SHP77 treated with DMSO at 0.1 percent for 48 hours (cell line): ENCODE data around the gene CCT2.

ENCODE experiments used
- DNase-seq: peaks from one replicate; lab custom pipeline; 2025; lab: John Stamatoyannopoulos, UW

CCT2 gene

DNA sequence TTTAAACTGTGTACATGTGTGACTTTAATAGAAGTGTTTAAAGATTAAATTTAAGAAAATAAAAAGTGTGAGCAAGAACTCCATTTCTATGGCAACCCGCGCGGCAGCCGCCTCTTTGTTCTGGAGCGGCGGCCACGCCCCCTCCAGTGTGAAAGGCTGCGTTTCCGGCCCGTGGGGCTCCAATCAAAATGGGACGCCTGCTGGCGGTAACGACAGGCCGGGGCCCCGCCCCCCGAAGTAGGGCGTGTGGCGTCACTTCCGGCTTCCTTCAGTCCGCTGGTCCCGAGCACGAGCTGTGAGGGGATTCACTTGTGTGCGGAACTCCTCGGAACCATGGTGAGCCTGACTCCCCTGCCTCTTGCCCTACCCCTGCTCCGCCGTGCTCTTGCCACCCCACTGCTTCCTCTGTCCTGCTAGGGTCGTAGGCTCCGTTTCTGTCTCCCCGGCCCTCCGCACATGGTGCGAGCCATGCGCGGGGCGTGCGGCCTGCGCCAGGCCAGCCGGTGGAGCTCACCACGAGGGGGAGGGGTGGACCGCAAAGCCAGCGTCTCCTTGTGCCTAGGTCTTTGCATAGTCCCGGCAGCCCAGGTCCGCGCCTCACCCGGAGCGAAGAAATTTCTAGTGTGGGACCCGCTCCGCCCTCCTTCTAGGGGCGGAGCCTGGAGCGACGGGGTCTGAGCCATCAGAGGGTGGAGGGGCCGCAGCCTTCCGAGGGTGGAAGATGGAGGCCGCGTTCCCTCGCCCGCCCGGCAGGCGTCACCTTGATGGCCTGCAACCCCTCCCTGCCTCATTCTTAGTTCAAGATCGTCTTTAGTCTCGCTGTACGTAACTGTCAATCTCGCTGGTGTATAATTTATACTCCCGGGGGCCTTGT is at the start of gene CCT2:
Gene CCT2 (plus strand): TSS at position 271 of the 874 bp plus-strand sequence. CDS start 63 bp downstream, at position 334.
- DNase-seq = peak; percentile 60

GRCh38 chr12:69540987-69541386 is 44.3 kb upstream of the CCT2 start:
- no peak for DNase-seq

GRCh38 chr12:69544087-69544486 is 41.2 kb upstream of the CCT2 start:
- no peak for DNase-seq

DNA sequence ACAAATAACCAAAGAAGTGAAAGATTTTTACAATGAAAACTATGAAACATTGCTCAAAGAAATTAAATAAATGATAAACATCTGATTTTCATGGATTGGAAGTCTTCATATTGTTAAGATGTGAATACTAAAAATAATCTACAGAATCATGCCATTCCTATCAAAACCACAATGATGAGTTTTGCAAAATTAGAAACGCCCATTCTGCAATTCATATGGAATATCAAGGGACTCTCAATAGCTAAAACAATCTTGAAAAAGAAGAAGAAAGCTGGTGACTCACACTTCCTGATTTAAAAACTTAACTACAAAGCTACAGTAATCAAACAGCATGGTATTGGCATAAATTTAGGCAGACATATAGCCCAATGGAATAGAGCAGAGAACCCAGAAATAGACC is 40.2 kb upstream of the CCT2 start:
- DNase-seq = no peak

- no peak for DNase-seq
Observed at GRCh38 chr12:69546693-69547438, 38.4 kb upstream of the CCT2 start.

DNA sequence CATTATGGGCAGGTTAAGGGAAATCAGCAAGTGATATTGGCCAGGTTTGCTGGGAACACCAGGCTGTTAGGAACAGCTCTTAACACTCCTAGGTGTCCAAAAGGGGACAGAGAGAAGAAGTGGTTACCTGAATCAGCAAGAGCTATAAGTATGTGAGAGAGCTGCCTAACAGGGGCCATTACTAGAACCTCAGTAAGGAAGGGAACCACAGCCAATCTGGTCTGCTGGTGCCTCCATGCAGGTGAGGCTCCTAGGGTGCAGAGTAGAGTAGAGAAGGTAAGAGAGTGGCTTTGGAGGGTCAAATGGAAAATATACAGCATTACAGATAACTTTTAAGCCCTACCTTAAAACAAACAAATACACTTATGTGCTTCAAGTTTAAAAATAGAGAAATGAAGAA is 36.6 kb upstream of the CCT2 start:
- no peak for DNase-seq

DNA sequence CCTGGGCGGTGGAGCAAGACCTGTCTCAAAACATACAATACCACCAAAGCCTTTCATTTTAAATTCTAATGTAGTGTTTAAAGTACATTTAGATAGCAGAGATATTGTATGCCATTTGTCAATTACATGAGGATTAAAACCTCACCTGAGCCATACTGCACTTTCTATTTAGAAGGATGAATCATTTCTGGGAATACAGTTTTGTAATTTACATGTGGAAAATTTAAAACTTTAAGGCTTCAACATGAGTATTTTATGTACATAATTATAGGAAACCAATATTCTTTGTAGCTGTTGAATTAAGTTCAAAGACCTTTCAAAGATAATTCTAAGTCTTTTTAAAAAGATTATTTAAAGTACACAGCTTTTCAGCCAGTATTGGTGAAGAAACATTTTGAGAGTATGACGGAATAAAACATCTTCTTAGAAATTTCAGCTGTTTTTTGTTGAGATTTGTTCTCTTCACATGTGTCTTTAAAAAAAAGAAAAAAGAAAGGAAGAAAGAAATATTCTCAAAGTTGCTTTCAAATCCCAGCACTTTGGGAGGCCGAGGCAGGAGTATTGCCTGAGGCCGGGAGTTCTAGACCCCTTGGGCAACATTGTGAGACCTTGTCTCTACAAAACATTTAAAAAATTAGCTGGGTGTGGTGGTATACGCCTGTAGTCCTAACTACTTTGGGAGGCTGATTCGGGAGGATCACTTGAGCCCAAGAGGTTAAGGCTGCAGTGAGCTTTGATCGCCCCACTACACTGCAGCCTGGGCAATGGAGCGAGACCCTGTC is 34.5 kb upstream of the CCT2 start:
- DNase-seq = no peak

GRCh38 chr12:69553628-69554248 is 31.5 kb upstream of the CCT2 start:
- no peak for DNase-seq

DNA sequence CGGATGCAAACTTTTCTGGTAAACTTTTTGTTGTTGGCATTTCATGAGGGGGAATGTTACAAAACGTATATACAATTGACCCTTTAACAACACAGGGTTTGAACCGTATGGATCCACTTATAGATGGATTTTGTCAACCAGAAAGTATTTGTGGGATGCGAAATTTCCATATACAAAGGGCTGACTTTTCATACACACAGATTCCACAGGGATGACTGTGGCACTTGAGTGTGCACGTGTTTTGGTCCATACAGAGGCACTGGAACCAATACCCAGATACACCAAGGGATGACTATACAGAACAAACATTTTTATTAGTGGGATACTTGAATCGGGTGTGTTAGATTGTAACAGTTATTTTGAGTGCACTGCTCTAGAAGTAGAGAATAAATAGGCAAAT is 29.8 kb upstream of the CCT2 start:
- DNase-seq = no peak

DNA sequence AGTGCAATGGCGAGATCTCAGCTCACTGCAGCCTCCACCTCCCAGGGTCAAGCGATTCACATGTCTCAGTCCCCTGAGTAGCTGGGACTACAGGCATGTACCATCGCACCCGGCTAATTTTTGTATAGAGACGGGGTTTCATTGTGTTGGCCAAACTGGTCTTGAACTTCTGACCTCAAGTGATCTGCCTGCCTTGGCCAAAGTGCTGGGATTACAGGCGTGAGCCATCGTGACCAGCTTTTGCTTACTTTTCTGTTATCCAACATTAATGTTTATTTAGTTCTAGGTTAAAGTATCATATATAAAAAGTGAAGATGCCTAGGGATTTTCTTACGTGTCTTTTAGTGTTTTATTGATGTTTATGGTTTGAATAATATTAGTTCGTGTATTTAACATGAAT is 28.9 kb upstream of the CCT2 start:
- no peak for DNase-seq

DNA sequence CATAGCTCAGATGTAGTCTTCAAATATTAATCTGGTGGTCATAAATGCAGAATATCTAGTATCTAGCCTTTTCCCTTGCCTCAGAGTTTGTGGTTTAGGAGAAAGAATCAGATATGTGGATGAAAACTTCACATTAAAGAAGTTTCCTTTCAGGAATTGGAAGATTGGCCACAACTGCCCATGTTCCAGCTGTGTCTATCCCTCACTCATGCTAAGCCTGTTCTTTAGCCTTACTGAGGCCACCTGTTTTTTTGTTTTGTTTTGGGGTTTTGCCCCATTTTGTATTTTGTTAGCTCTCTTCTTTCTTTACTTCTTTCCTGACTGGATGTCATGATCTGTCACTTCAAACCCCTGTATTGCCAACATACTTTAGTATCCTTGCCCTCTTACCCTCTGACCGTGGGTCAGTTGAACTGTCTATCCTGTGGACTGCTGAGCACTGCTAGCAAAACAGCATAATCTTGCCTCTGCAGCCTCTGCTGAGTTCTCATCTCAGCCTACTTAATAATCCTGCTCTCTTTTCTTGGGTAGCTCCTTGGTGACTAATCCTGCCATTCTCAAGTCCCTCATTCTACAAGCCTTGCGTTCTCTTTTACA is 22.0 kb upstream of the CCT2 start:
- DNase-seq = no peak

GRCh38 chr12:69566603-69567002 is 18.7 kb upstream of the CCT2 start:
- DNase-seq = no peak

DNA sequence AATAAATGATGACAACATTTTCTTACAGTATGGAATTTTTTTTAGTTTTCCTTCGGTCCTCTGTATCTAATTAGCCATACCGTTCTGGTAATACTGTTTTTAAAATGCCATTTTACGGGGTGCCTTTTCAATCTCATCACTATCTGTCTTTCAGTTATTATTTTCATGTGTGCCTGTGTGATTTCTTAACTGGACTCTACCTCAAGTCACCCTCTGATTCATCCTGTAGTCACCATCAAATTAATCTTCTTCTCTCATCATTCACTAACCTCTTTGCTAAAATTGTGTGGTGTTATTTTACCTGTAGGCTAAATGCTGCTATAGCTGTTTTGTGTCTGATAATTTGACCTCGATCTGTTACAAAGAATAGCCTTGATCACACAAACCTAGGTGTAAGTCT is 16.0 kb upstream of the CCT2 start:
- DNase-seq = no peak

GRCh38 chr12:69570000-69570516 is 15.2 kb upstream of the CCT2 start:
- no peak for DNase-seq

GRCh38 chr12:69570545-69571399 is 14.5 kb upstream of the CCT2 start:
- no peak for DNase-seq

- DNase-seq = no peak
Observed at GRCh38 chr12:69575346-69575745, 9.9 kb upstream of the CCT2 start.

- no peak for DNase-seq
Observed at GRCh38 chr12:69578283-69578682, 7.0 kb upstream of the CCT2 start.

DNA sequence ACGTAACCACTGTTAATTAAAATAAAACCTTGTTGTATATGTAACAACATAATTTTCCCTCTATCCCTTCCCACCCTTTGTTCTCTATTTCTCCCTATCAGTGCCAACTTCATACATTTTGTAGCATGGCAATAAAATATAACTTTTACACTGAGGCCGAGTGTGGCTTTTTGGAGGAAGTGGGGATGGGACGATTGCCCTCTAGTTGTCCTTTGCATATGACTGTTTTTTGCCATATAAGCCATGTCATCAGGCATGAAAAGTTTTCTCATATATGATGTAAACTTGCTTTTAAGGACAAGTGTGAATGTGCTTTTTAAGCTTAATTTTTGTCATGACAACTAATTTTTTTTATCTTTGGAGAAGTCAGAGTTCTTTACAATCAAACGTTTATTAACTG is 6.2 kb upstream of the CCT2 start:
- no peak for DNase-seq

DNA sequence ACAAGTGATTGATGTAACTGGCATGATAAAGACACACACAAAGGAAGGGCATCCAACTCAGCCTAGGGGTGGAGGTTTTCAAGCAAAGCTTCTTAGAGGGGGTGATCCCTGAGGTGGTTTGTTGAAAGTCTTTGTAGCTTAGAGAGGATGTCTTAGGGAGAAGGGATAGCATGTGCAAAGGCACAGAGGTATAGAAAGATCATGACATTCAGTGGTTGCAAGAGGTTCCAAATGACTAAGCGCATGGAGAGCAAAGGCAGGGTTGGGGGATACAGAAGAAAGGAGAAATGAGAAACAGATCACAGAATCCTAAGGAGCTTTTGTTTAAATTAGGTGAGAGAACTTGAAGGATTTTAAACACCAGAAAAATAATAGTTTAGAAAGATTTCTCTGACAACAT is 5.2 kb upstream of the CCT2 start:
- DNase-seq = no peak

- DNase-seq = no peak
Observed at GRCh38 chr12:69583203-69583602, 2.1 kb upstream of the CCT2 start.

GRCh38 chr12:69588527-69588926 is 3.3 kb downstream of the CCT2 start:
- DNase-seq = no peak
